H1 (cell line): ENCODE data around the gene EXOG. TPM values are rescaled to one million over a fixed set of nuclear protein-coding genes. Genes with fewer than 3 reads are reported as not detected.

Source experiments
- CTCF ChIA-PET: fragments of 300-600 bp; sonication (Branson Sonifier 250); formaldehyde crosslinking; loops from one replicate; lab custom pipeline; 2021; ENCODE audit not compliant: partially characterized antibody; lab: Charles Lee
- POLR2A ChIA-PET: fragments of 300-600 bp; sonication (Branson Sonifier 250); formaldehyde crosslinking; loops from one replicate; lab custom pipeline; 2021; ENCODE audit warnings: inconsistent platforms; ENCODE audit not compliant: partially characterized antibody; lab: Charles Lee
- DNase-seq, 2 experiments: peaks; one replicate each; pipeline versions ENCODE4 v3.0.0 to v3.0.0-alpha.2; 2010 to 2022; ENCODE audit warnings: low spot score in 2 of 2, low read depth in 1 of 2, mixed read lengths in 1 of 2
- FAIRE-seq: peaks from 2 replicates; lab custom pipeline; 2011; peaks lifted over from hg19 to GRCh38; lab: Jason Lieb, UNC
- H2AFZ ChIP-seq: 2 replicates; pipeline ENCODE4 v1.8.1; 2012; ENCODE audit warnings: low read length, inconsistent platforms
- H2AK5ac ChIP-seq: 2 replicates; pipeline ENCODE4 v1.6.1; 2013; ENCODE audit warnings: low read depth, low read length
- H2BK120ac ChIP-seq: replicated peaks from 2 replicates; pipeline ENCODE3; 2013; ENCODE audit warnings: low read depth, low read length, inconsistent platforms
- H2BK12ac ChIP-seq: 2 replicates; pipeline ENCODE4 v1.6.1; 2013; ENCODE audit warnings: low read depth, low read length
- H2BK15ac ChIP-seq: 2 replicates; pipeline ENCODE4 v1.6.1; 2013; ENCODE audit warnings: low read length
- H2BK20ac ChIP-seq: 2 replicates; pipeline ENCODE4 v1.6.1; 2013; ENCODE audit warnings: low read length
- H2BK5ac ChIP-seq: 2 replicates; pipeline ENCODE4 v1.6.1; 2013; ENCODE audit warnings: low read depth, low read length
- H3K14ac ChIP-seq: 2 replicates; pipeline ENCODE4 v1.6.1; 2013; ENCODE audit warnings: inconsistent platforms; ENCODE audit not compliant: insufficient read length
- H3K18ac ChIP-seq: 2 replicates; pipeline ENCODE4 v1.6.1; 2013; ENCODE audit warnings: low read length; ENCODE audit errors: extremely low read depth
- H3K23ac ChIP-seq: 2 replicates; pipeline ENCODE4 v1.6.1; 2013; ENCODE audit warnings: inconsistent platforms; ENCODE audit not compliant: insufficient read length
- H3K23me2 ChIP-seq: 2 replicates; pipeline ENCODE4 v1.6.1; 2013; ENCODE audit warnings: low read depth, low read length
- H3K27ac ChIP-seq: 2 replicates; pipeline ENCODE4 v1.6.1; 2011; ENCODE audit warnings: low read depth, low read length, inconsistent platforms
- H3K27me3 ChIP-seq, 4 experiments: replicated peaks in 1 of 4; 1 replicate in 1 of 4; 2 replicates in 3 of 4; pipeline versions ENCODE4 v1.6.1 to v1.8.1; 2011 to 2013; ENCODE audit warnings: low read length in 3 of 4, mild to moderate bottlenecking in 3 of 4, inconsistent platforms in 2 of 4, mixed read lengths in 2 of 4, moderate library complexity in 1 of 4; ENCODE audit not compliant: control insufficient read depth in 3 of 4, insufficient read depth in 3 of 4; ENCODE audit errors: extremely low read depth in 1 of 4
- H3K36me3 ChIP-seq, 4 experiments: 2 replicates each; pipeline versions ENCODE4 v1.6.1 to v1.8.1; 2011 to 2013; ENCODE audit warnings: mild to moderate bottlenecking in 4 of 4, low read length in 3 of 4, moderate library complexity in 2 of 4, control low read depth in 1 of 4, inconsistent platforms in 1 of 4; ENCODE audit not compliant: insufficient read depth in 4 of 4, control insufficient read depth in 2 of 4
- H3K4ac ChIP-seq: replicated peaks from 2 replicates; pipeline ENCODE3; 2013; ENCODE audit warnings: low read length, low read depth, mixed read lengths, inconsistent platforms; ENCODE audit not compliant: insufficient read length
- H3K4me1 ChIP-seq, 4 experiments: replicated peaks in 1 of 4; 1 replicate in 1 of 4; 2 replicates in 3 of 4; pipeline versions ENCODE4 v1.6.1 to v1.8.1; 2011 to 2013; ENCODE audit warnings: low read length in 3 of 4, inconsistent platforms in 2 of 4, mixed read lengths in 1 of 4; ENCODE audit not compliant: insufficient read depth in 4 of 4, control insufficient read depth in 3 of 4
- H3K4me2 ChIP-seq, 2 experiments: 2 replicates each; pipeline versions ENCODE4 v1.6.1 to v1.8.1; 2011 to 2013; ENCODE audit warnings: low read depth in 2 of 2, low read length in 2 of 2, control low read depth in 1 of 2, inconsistent platforms in 1 of 2, mild to moderate bottlenecking in 1 of 2; ENCODE audit not compliant: insufficient read depth in 1 of 2
- H3K4me3 ChIP-seq, 4 experiments: fragments of 200-600, 300-600 bp in 1 of 4; sonication (generic), shearing (Covaris generic), sonication (Bioruptor Twin) in 1 of 4; 2 replicates each; pipeline versions ENCODE4 v1.5.1 to v1.8.1; 2011 to 2016; ENCODE audit warnings: low read length in 4 of 4, low read depth in 3 of 4, control low read depth in 2 of 4, inconsistent platforms in 2 of 4, mild to moderate bottlenecking in 2 of 4, mixed read lengths in 1 of 4, moderate library complexity in 1 of 4; ENCODE audit not compliant: insufficient read depth in 2 of 4; ENCODE audit errors: extremely low read depth in 1 of 4
- H3K56ac ChIP-seq: replicated peaks from 2 replicates; pipeline ENCODE3; 2013; ENCODE audit warnings: low read depth, mild to moderate bottlenecking, mixed read lengths, low read length, inconsistent platforms; ENCODE audit not compliant: insufficient read length
- H3K79me1 ChIP-seq: 2 replicates; pipeline ENCODE4 v1.6.1; 2013; ENCODE audit warnings: low read depth, low read length, control low read depth
- H3K79me2 ChIP-seq, 2 experiments: 2 replicates each; pipeline versions ENCODE4 v1.6.1 to v1.8.1; 2012 to 2013; ENCODE audit warnings: low read length in 2 of 2, mild to moderate bottlenecking in 2 of 2, inconsistent platforms in 1 of 2; ENCODE audit not compliant: insufficient read depth in 2 of 2, control insufficient read depth in 1 of 2
- H3K9ac ChIP-seq, 4 experiments: replicated peaks in 1 of 4; 1 replicate in 1 of 4; 2 replicates in 3 of 4; pipeline versions ENCODE4 v1.6.1 to v1.8.1; 2011 to 2013; ENCODE audit warnings: low read depth in 3 of 4, low read length in 3 of 4, control low read depth in 2 of 4, mild to moderate bottlenecking in 2 of 4, moderate library complexity in 2 of 4, inconsistent platforms in 1 of 4; ENCODE audit errors: extremely low read depth in 1 of 4
- H3K9me3 ChIP-seq, 2 experiments: 2 replicates each; pipeline versions ENCODE4 v1.6.1 to v1.8.1; 2012 to 2013; ENCODE audit warnings: mild to moderate bottlenecking in 2 of 2, moderate library complexity in 2 of 2, control low read depth in 1 of 2, inconsistent platforms in 1 of 2, low read depth in 1 of 2, low read length in 1 of 2, mixed read lengths in 1 of 2; ENCODE audit not compliant: insufficient read depth in 2 of 2
- H4K20me1 ChIP-seq, 2 experiments: replicated peaks in 1 of 2; 2 replicates each; pipeline versions ENCODE3 to v1.8.1; 2011 to 2013; ENCODE audit warnings: inconsistent platforms in 2 of 2, low read length in 2 of 2, mild to moderate bottlenecking in 1 of 2; ENCODE audit not compliant: insufficient read depth in 2 of 2, control insufficient read depth in 1 of 2
- H4K5ac ChIP-seq: 2 replicates; pipeline ENCODE4 v1.6.1; 2013; ENCODE audit warnings: low read length, low read depth, mixed read lengths, inconsistent platforms; ENCODE audit not compliant: insufficient read length
- H4K8ac ChIP-seq: 2 replicates; pipeline ENCODE4 v1.8.0; 2013; ENCODE audit warnings: mild to moderate bottlenecking, moderate library complexity, low read length, inconsistent platforms; ENCODE audit not compliant: insufficient read depth; ENCODE audit errors: extremely low read depth
- H4K91ac ChIP-seq: replicated peaks from 2 replicates; pipeline ENCODE3; 2013; ENCODE audit warnings: low read length, mixed read lengths, inconsistent platforms; ENCODE audit not compliant: insufficient read length
- POLR2A ChIP-seq, 2 experiments: IDR thresholded peaks; 1 replicate in 1 of 2; 2 replicates in 1 of 2; pipeline ENCODE4 v1.6.1; 2011; ENCODE audit warnings: low read depth in 2 of 2, low read length in 2 of 2, mild to moderate bottlenecking in 2 of 2; ENCODE audit errors: control extremely low read depth in 1 of 2
- SIX5 ChIP-seq: IDR thresholded peaks from 2 replicates; pipeline ENCODE4 v1.6.1; 2011; ENCODE audit warnings: mild to moderate bottlenecking, low read depth, low read length
- WGBS, 2 experiments: shearing (Covaris generic) in 1 of 2; methylation state at CpG; one replicate each; pipeline versions ENCODE4 v1.1.6 to v1.1.7; 2013 to 2015; ENCODE audit warnings: low lambda C conversion rate in 2 of 2, mixed read lengths in 2 of 2, inconsistent platforms in 1 of 2, low coverage in 1 of 2, missing lambda C conversion rate in 1 of 2; ENCODE audit not compliant: insufficient replicate concordance in 2 of 2, insufficient coverage in 1 of 2, insufficient read length in 1 of 2; ENCODE audit errors: extremely low coverage in 1 of 2, missing lambda C conversion rate in 1 of 2; 5-methylcytosine and 5-hydroxymethylcytosine counted together
- polyA plus RNA-seq, 7 experiments: library from polyadenylated mRNA; depleted of rRNA in 3 of 7; stranded (reverse) in 5 of 7; unstranded in 2 of 7; fragments of >200 nt in 5 of 7; fragments of 200-250 nt in 2 of 7; gene quantifications; 1 replicate in 5 of 7; 2 replicates in 1 of 7; 4 replicates in 1 of 7; pipeline versions ENCODE4 v1.2.1 to v1.2.3, GENCODE V29; 2011 to 2013; ENCODE audit warnings: missing spikeins in 2 of 7, mixed read lengths in 2 of 7
- total RNA-seq: library from RNA; stranded (reverse); fragmentation: NEBNext Ultra II Directional; extraction: Animal tissue kit (Norgen Biotek cat#: 25700); gene quantifications from 2 replicates; pipeline ENCODE4 v1.2.1, GENCODE V29; 2021
- TF ChIP-seq, protein P1 (sequence below), 3 experiments: IDR thresholded peaks; 1 replicate in 2 of 3; 2 replicates in 1 of 3; pipeline versions ENCODE4 v1.5.1 to v1.6.1; 2011; ENCODE audit warnings: low read length in 3 of 3, mild to moderate bottlenecking in 3 of 3, inconsistent platforms in 2 of 3, low read depth in 1 of 3, moderate library complexity in 1 of 3; ENCODE audit not compliant: insufficient read depth in 1 of 3; ENCODE audit errors: control extremely low read depth in 1 of 3

Gene EXOG
- total and polyA plus RNA-seq, 2 of the 8 experiments (the other 6 are each of a cell fraction or from before 2014, with no cell fraction given), result 7.2 to 12.9 TPM

DNA sequence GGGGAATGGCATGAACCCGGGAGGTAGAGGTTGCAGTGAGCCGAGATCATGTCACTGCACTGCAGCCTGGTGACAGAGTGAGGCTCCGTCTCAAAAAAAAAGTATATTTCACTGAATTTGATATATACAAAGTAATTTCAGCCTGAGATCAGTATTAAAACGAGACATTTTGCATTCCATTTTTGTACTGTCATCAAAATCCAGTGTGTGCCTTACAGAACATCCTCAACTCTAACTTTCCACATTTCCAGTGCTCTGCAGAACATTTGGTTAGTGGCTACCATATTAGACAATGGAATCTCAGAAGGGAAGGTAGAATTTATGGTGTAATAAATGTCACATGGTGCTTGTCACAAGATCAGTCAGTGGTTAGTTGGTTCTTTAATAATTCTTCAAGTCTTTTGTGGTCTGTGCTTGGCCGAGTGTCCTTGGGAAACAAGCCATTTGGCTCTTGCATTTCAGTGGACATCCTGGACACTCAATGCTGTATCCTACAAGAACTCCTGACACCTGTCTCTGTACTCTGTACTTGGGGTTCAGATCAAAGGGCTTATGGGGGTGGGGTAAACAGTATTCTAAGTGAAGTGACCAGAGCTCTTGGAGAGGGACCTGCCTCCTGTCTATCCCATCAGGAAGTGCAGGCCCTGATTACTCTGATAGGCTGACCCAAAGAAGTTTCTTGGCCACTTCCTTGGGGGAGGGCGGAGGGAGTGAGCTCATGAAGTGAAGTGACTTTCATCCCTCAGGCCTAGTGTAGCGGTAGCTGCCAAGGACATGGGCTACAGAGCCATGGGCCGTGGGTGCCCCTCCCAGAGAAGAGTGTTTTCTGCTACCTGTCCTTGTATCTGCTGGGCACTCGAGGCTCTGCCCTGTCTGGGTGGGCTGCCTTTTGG is 38.8 kb upstream of the EXOG start:
- Histone ChIP-seq H2AFZ (no peak overlapping the region), H2AK5ac (no peak overlapping the region), H4K8ac (no peak overlapping the region), H4K91ac (no peak overlapping the region), H2BK12ac (no peak overlapping the region), H4K5ac (no peak overlapping the region), H2BK20ac (no peak overlapping the region), H3K4me1 (peaks cover 10 to 24% (median 16%) of the 10 kb centered on the region in 4 experiments), H3K4me2 (no peak overlapping the region; a peak in 1 of 4 replicates), H3K9ac (no peak overlapping the region), H3K23ac (no peak overlapping the region), H3K23me2 (peaks cover 20% of the 10 kb centered on the region), H3K36me3 (no peaks in the 10 kb centered on the region; a peak in 1 of 8 replicates), H3K4ac (no peak overlapping the region), H3K79me2 (peaks cover 62 to 81% of the 10 kb centered on the region in 2 experiments), H2BK120ac (no peak overlapping the region), H3K27ac (no peak overlapping the region), H3K18ac (no peak overlapping the region), H3K56ac (no peak overlapping the region), H2BK5ac (no peak overlapping the region), H3K79me1 (peaks cover 29% of the 10 kb centered on the region), H3K27me3 (no peaks in the 10 kb centered on the region), H3K9me3 (no peaks in the 10 kb centered on the region), H3K4me3 (no peak overlapping the region), H2BK15ac (no peak overlapping the region), H3K14ac (no peak overlapping the region), H4K20me1 (peaks cover 33 to 46% of the 10 kb centered on the region in 2 experiments)
- no peak for TF ChIP-seq SIX5
- TF ChIP-seq, protein P1, sequence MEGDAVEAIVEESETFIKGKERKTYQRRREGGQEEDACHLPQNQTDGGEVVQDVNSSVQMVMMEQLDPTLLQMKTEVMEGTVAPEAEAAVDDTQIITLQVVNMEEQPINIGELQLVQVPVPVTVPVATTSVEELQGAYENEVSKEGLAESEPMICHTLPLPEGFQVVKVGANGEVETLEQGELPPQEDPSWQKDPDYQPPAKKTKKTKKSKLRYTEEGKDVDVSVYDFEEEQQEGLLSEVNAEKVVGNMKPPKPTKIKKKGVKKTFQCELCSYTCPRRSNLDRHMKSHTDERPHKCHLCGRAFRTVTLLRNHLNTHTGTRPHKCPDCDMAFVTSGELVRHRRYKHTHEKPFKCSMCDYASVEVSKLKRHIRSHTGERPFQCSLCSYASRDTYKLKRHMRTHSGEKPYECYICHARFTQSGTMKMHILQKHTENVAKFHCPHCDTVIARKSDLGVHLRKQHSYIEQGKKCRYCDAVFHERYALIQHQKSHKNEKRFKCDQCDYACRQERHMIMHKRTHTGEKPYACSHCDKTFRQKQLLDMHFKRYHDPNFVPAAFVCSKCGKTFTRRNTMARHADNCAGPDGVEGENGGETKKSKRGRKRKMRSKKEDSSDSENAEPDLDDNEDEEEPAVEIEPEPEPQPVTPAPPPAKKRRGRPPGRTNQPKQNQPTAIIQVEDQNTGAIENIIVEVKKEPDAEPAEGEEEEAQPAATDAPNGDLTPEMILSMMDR (IDR thresholded peaks at IDR 0.05; ENCODE audit: control extremely low read depth in 1 of 3, insufficient read depth in 1 of 3, low read depth in 1 of 3, low read length in 3 of 3), result peak in 1 of 3 experiments; percentile 5; a peak in 1 of 4 replicates
- 0 out of 3 replicates have a peak, but pooled peaks of 1 of the 2 experiments have one; percentile 16 for TF ChIP-seq POLR2A (IDR thresholded peaks at IDR 0.05; ENCODE audit: control extremely low read depth in 1 of 2, low read depth in 2 of 2, low read length in 2 of 2)
- POLR2A ChIA-PET, result interaction anchor here (1.1 kb wide), 1 partner anchor 10 kb away, joined by 4 read pairs; no protein-coding TSS in a partner anchor
- DNase-seq (no peak), FAIRE-seq (no peak)
- CTCF ChIA-PET, result interaction anchor here (0.5 to 2.6 kb wide), 9 partner anchors 9 to 213 kb away, joined by 3 to 12 read pairs (median 3); partner anchors contain the start of gene XYLB
- 94% methylated on average over 9 of the region's 9 CpGs; no CpG with 5 or more reads in 1 of the 2 experiments for WGBS, 2 experiments
